K562 (cell line): ENCODE data around the gene PICK1. TPM values are rescaled to one million over a fixed set of nuclear protein-coding genes. Genes with fewer than 3 reads are reported as not detected.

Experiments used
- ATAC-seq: fragments of 200-7000 bp; cut with Tn5 transposase; 3 replicates; pipeline ENCODE4 v1.9.1; 2020; ENCODE audit warnings: moderate library complexity
- BruUV-seq: library from RNA; stranded (reverse); fragments of 400-500 nt; replicated peaks from 2 replicates; lab custom pipeline; 2021; lab: Mats Ljungman, UMichigan
- CTCF ChIA-PET: fragments of 300-600 bp; formaldehyde crosslinking; extraction: SDS; loops from one replicate; lab custom pipeline; 2021; ENCODE audit warnings: low intra/inter-chr PET ratio; lab: Yijun Ruan, JAX
- POLR2A ChIA-PET: fragments of 300-600, 350-650 bp; sonication (Branson Sonifier 250); formaldehyde crosslinking; extraction: SDS; loops from one replicate; lab custom pipeline; 2021; ENCODE audit warnings: antibody characterized with exemption, inconsistent platforms; lab: Yijun Ruan, JAX
- DNase-seq, 4 experiments: peaks; one replicate each; pipeline versions ENCODE4 v3.0.0 to v3.0.0-alpha.2; 2011 to 2018; ENCODE audit warnings: low spot score in 3 of 4, mixed read lengths in 3 of 4; ENCODE audit errors: extremely low read depth in 1 of 4
- FAIRE-seq: peaks from 2 replicates; lab custom pipeline; 2011; peaks lifted over from hg19 to GRCh38; lab: Jason Lieb, UNC
- H2AFZ ChIP-seq: 2 replicates; pipeline ENCODE4 v1.6.0; 2011; ENCODE audit warnings: low read depth, low read length, control low read depth, inconsistent platforms
- H3K27ac ChIP-seq: fragments of 200-600 bp; 3 replicates; pipeline ENCODE4 v1.8.0; 2011; ENCODE audit warnings: low read depth, mild to moderate bottlenecking, control low read depth, inconsistent platforms, low read length, moderate library complexity, mixed read lengths; ENCODE audit errors: extremely low read depth
- H3K27me3 ChIP-seq, 2 experiments: fragments of 300-600 bp in 1 of 2; 2 replicates in 1 of 2; 3 replicates in 1 of 2; pipeline versions ENCODE4 v1.6.0 to v1.8.0; 2011; ENCODE audit warnings: inconsistent platforms in 2 of 2, low read length in 2 of 2, mild to moderate bottlenecking in 1 of 2, mixed read lengths in 1 of 2, moderate library complexity in 1 of 2; ENCODE audit not compliant: control insufficient read depth in 2 of 2, insufficient read depth in 2 of 2
- H3K36me3 ChIP-seq: fragments of 300-600 bp; 3 replicates; pipeline ENCODE4 v1.8.0; 2011; ENCODE audit warnings: mild to moderate bottlenecking, low read length, inconsistent platforms; ENCODE audit not compliant: control insufficient read depth, insufficient read depth
- H3K4me1 ChIP-seq, 2 experiments: fragments of 200-600 bp in 1 of 2; replicated peaks in 1 of 2; 2 replicates in 1 of 2; 3 replicates in 1 of 2; pipeline versions ENCODE4 v1.5.1 to v1.8.0; 2011; ENCODE audit warnings: inconsistent platforms in 2 of 2, low read length in 2 of 2, mild to moderate bottlenecking in 1 of 2, mixed read lengths in 1 of 2, moderate library complexity in 1 of 2; ENCODE audit not compliant: control insufficient read depth in 2 of 2, insufficient read depth in 2 of 2
- H3K4me2 ChIP-seq: 2 replicates; pipeline ENCODE4 v1.6.1; 2011; ENCODE audit warnings: low read length, control low read depth, inconsistent platforms, mixed read lengths; ENCODE audit not compliant: insufficient read depth
- H3K4me3 ChIP-seq: fragments of 200-600 bp; sonication (generic), shearing (Covaris generic); 2 replicates; pipeline ENCODE4 v1.5.1; 2016; ENCODE audit warnings: control low read depth, inconsistent platforms
- H3K79me2 ChIP-seq: fragments of 200-600 bp; 3 replicates; pipeline ENCODE4 v1.8.0; 2011; ENCODE audit warnings: low read length, inconsistent platforms; ENCODE audit not compliant: control insufficient read depth, insufficient read depth
- H3K9ac ChIP-seq, 2 experiments: 2 replicates each; pipeline versions ENCODE4 v1.6.0 to v1.6.1; 2011; ENCODE audit warnings: low read depth in 2 of 2, low read length in 2 of 2, control low read depth in 1 of 2, inconsistent platforms in 1 of 2, mild to moderate bottlenecking in 1 of 2, mixed read lengths in 1 of 2; ENCODE audit not compliant: insufficient read depth in 1 of 2
- H3K9me1 ChIP-seq: one replicate; pipeline ENCODE4 v1.6.0; 2011; ENCODE audit warnings: inconsistent platforms, mild to moderate bottlenecking, low read length, moderate library complexity; ENCODE audit not compliant: control insufficient read depth, insufficient read depth
- H3K9me3 ChIP-seq: replicated peaks from 2 replicates; pipeline ENCODE4 v1.5.1; 2011; ENCODE audit warnings: low read depth, low read length, inconsistent platforms; ENCODE audit not compliant: control insufficient read depth, insufficient read depth
- H4K20me1 ChIP-seq: replicated peaks from 2 replicates; pipeline ENCODE4 v1.6.1; 2011; ENCODE audit warnings: low read length, inconsistent platforms, mixed read lengths; ENCODE audit not compliant: control insufficient read depth, insufficient read depth
- ASH1L ChIP-seq: fragments of 450-650 bp; IDR thresholded peaks from 2 replicates; pipeline ENCODE4 v1.6.1; 2018; ENCODE audit warnings: borderline replicate concordance, mild to moderate bottlenecking, low read depth; ENCODE audit not compliant: partially characterized antibody
- BRCA1 ChIP-seq, 2 experiments: fragments of 450-650 bp in 1 of 2; sonication (generic) in 1 of 2; formaldehyde crosslinking in 1 of 2; IDR thresholded peaks; 2 replicates each; pipeline versions ENCODE4 v1.5.0 to v1.6.1; 2017 to 2020; ENCODE audit warnings: mild to moderate bottlenecking in 1 of 2, missing genetic modification reagents in 1 of 2
- CHD2 ChIP-seq: IDR thresholded peaks from 2 replicates; pipeline ENCODE4 v1.6.1; 2011; ENCODE audit warnings: low read depth, low read length
- L3MBTL2 ChIP-seq: fragments of 450-650 bp; IDR thresholded peaks from 2 replicates; pipeline ENCODE4 v1.6.1; 2016; ENCODE audit warnings: mild to moderate bottlenecking, moderate library complexity
- MYC ChIP-seq, 2 experiments: fragments of 250-450 bp in 1 of 2; sonication (Bioruptor Pico) in 1 of 2; IDR thresholded peaks; 2 replicates each; pipeline versions ENCODE4 v1.5.1 to v1.6.1; 2012 to 2021; ENCODE audit warnings: low read depth in 2 of 2, borderline replicate concordance in 1 of 2, improper control_type of control experiment in 1 of 2, low read length in 1 of 2, mild to moderate bottlenecking in 1 of 2, moderate library complexity in 1 of 2
- NCOR1 ChIP-seq: fragments of 450-650 bp; IDR thresholded peaks from 2 replicates; pipeline ENCODE4 v1.6.1; 2016; ENCODE audit warnings: mild to moderate bottlenecking, moderate library complexity
- NRF1 ChIP-seq, 2 experiments: fragments of 450-650 bp; IDR thresholded peaks in 1 of 2; conservative IDR thresholded peaks in 1 of 2; 2 replicates each; pipeline ENCODE4 v1.6.1; 2014; ENCODE audit warnings: mild to moderate bottlenecking in 2 of 2
- PHB ChIP-seq: fragments of 250-450 bp; sonication (Bioruptor Pico); IDR thresholded peaks from 2 replicates; pipeline ENCODE4 v1.5.0; 2021
- RB1 ChIP-seq: fragments of 450-650 bp; IDR thresholded peaks from 2 replicates; pipeline ENCODE4 v1.6.1; 2017; ENCODE audit warnings: low read depth, mild to moderate bottlenecking
- TEAD4 ChIP-seq, 2 experiments: sonication (generic) in 1 of 2; formaldehyde crosslinking in 1 of 2; IDR thresholded peaks; 2 replicates each; pipeline versions ENCODE4 v1.6.1 to v1.8.0; 2012 to 2022; ENCODE audit warnings: borderline replicate concordance in 1 of 2, inconsistent platforms in 1 of 2, low read length in 1 of 2, mild to moderate bottlenecking in 1 of 2, missing genetic modification reagents in 1 of 2
- U2AF1 ChIP-seq: fragments of 200-400 bp; formaldehyde crosslinking; optimal IDR thresholded peaks from 2 replicates; pipeline ENCODE3; 2017; ENCODE audit warnings: mild to moderate bottlenecking, low read depth, low read length, moderate library complexity
- ZBTB12 ChIP-seq: fragments of 250-450 bp; sonication (Bioruptor Pico); IDR thresholded peaks from 2 replicates; pipeline ENCODE4 v1.4.0; 2020
- ZNF395 ChIP-seq: fragments of 200-800 bp; sonication (Bioruptor generic); IDR thresholded peaks from 2 replicates; pipeline ENCODE4 v1.6.1; 2017; ENCODE audit warnings: missing genetic modification characterization, missing compliant biosample characterization
- ZNF764 ChIP-seq: fragments of 250-450 bp; sonication (Bioruptor Pico); IDR thresholded peaks from 2 replicates; pipeline ENCODE4 v1.4.0; 2020; ENCODE audit warnings: low read depth, mild to moderate bottlenecking, moderate library complexity
- ZSCAN32 ChIP-seq: fragments of 450-650 bp; formaldehyde crosslinking; IDR thresholded peaks from 2 replicates; pipeline ENCODE4 v1.4.0; 2020; ENCODE audit warnings: mild to moderate bottlenecking, moderate library complexity
- WGBS: fragments of 100-300 bp; shearing (Covaris generic); methylation state at CpG from one replicate; pipeline ENCODE4 v1.1.6; 2016; ENCODE audit warnings: low coverage, mixed read lengths; ENCODE audit not compliant: insufficient coverage; ENCODE audit errors: missing lambda C conversion rate; 5-methylcytosine and 5-hydroxymethylcytosine counted together
- in situ Hi-C: fragments of 300-500 bp; cut with MboI; formaldehyde crosslinking; loops from 4 replicates; pipeline ENCODE4 v1.15.0; 2018; ENCODE audit warnings: inconsistent platforms, mixed read lengths
- intact Hi-C: fragments of 100-400 bp; cut with micrococcal nuclease; formaldehyde crosslinking; loops from 2 replicates; pipeline ENCODE4 v1.14.2; 2022
- polyA plus RNA-seq, 8 experiments: library from polyadenylated mRNA; depleted of rRNA in 4 of 8; stranded (reverse) in 5 of 8; unstranded in 3 of 8; fragments of >200 nt; fragmentation: Nextera tagmentation in 2 of 8; fragmentation: Illumina TruSeq in 1 of 8; extraction: Ambion mirVana in 2 of 8; extraction: Trizol in 1 of 8; gene quantifications; 2 replicates each; pipeline versions ENCODE4 v1.2.1 to v1.2.3, GENCODE V29; 2011 to 2014; ENCODE audit warnings: inconsistent platforms in 1 of 8, missing spikeins in 1 of 8
- total RNA-seq, 7 experiments: library from RNA; depleted of rRNA in 6 of 7; stranded (reverse); fragments of >200 nt in 6 of 7; fragmentation: Illumina TruSeq in 2 of 7; extraction: Trizol in 2 of 7; gene quantifications; 2 replicates each; pipeline versions ENCODE4 v1.2.1 to v1.2.3, GENCODE V29; 2011 to 2021; ENCODE audit warnings: low replicate concordance in 1 of 7

PICK1 gene
- total and polyA plus RNA-seq, 9 of the 15 experiments (the other 6 are each of a cell fraction or from before 2014, with no cell fraction given): 0.06 to 11.0 (median 7.9) TPM; not detected in 1

GRCh38 chr22:38067028-38067415, 9.8 kb downstream of the PICK1 start:
- Histone ChIP-seq H4K20me1 (no peaks in the 10 kb centered on the region), H3K9me1 (no peaks in the 10 kb centered on the region), H3K9ac (no peak overlapping the region; a peak in 1 of 4 replicates), H3K4me2 (no peak overlapping the region), H3K4me1 (peaks cover 0 to 10% of the 10 kb centered on the region in 2 experiments; a peak in 2 of 5 replicates), H3K36me3 (no peaks in the 10 kb centered on the region), H3K4me3 (no peak overlapping the region), H3K9me3 (no peaks in the 10 kb centered on the region), H3K27ac (no peak overlapping the region), H2AFZ (no peak overlapping the region), H3K79me2 (no peaks in the 10 kb centered on the region), H3K27me3 (no peaks in the 10 kb centered on the region)
- ChIA-PET CTCF (interaction anchor here (0.6 kb wide), 1 partner anchor 200 kb away, joined by 3 read pairs; no protein-coding TSS in a partner anchor), POLR2A (interaction anchor here (0.6 kb wide), 1 partner anchor 377 kb away, joined by 3 read pairs; no protein-coding TSS in a partner anchor)
- no peak for TF ChIP-seq BRCA1 (IDR thresholded peaks at IDR 0.05)
- TF ChIP-seq BRCA1 (CRISPR knock-in tag; IDR thresholded peaks at IDR 0.05): no peak
- no peak for TF ChIP-seq NCOR1
- TF ChIP-seq ASH1L: no peak
- no peak for TF ChIP-seq CHD2
- TF ChIP-seq U2AF1: no peak
- no peak for TF ChIP-seq PHB (CRISPR knock-in tag)
- no peak for TF ChIP-seq ZNF395 (CRISPR knock-in tag)
- no peak for TF ChIP-seq ZSCAN32 (CRISPR knock-in tag)
- no peak for TF ChIP-seq MYC (IDR thresholded peaks at IDR 0.05; ENCODE audit: low read depth, low read length)
- no peak for TF ChIP-seq MYC (CRISPR knock-in tag; IDR thresholded peaks at IDR 0.05; ENCODE audit: borderline replicate concordance, low read depth)
- TF ChIP-seq L3MBTL2: no peak
- TF ChIP-seq ZNF764 (CRISPR knock-in tag): no peak
- no peak for TF ChIP-seq RB1
- no peak for TF ChIP-seq NRF1 (conservative IDR thresholded peaks at IDR 0.05 in 1 of 2, IDR thresholded peaks at IDR 0.05 in 1 of 2)
- no peak for TF ChIP-seq TEAD4 (IDR thresholded peaks at IDR 0.05; ENCODE audit: low read length)
- no peak for TF ChIP-seq TEAD4 (CRISPR knock-in tag; IDR thresholded peaks at IDR 0.05; ENCODE audit: borderline replicate concordance)
- TF ChIP-seq ZBTB12 (CRISPR knock-in tag): no peak
- no peak for ATAC-seq
- WGBS: no CpG with 5 or more reads among the region's 8 CpGs
- no TSS peak for BruUV-seq
- intact Hi-C loops: no loop called here
- no peak for DNase-seq
- FAIRE-seq: no peak
- in situ Hi-C loops: loop anchor here (10.0 to 25.0 kb wide), 3 partner anchors 288 to 945 kb away; partner anchors contain the start of genes APOBEC3C and APOBEC3D
